Skeletal muscle tissue (tissue), 4 donors: ENCODE measurements around the gene USP36. TPM values are rescaled to one million over a fixed set of nuclear protein-coding genes. Genes with fewer than 3 reads are reported as not detected.

Experiments used
- H3K27ac ChIP-seq: one replicate; pipeline ENCODE4 v1.7.0; 2013; ENCODE audit warnings: mild to moderate bottlenecking, low read depth, low read length, inconsistent platforms
- H3K27me3 ChIP-seq, 3 donors: one replicate each; pipeline ENCODE4 v1.7.0; 2013; ENCODE audit warnings: low read length in 3 of 3; ENCODE audit not compliant: control insufficient read depth in 3 of 3, insufficient read depth in 3 of 3
- H3K36me3 ChIP-seq, 3 donors: one replicate each; pipeline ENCODE4 v1.7.0; 2013; ENCODE audit warnings: low read length in 3 of 3; ENCODE audit not compliant: control insufficient read depth in 3 of 3, insufficient read depth in 3 of 3
- H3K4me1 ChIP-seq, 3 donors: one replicate each; pipeline ENCODE4 v1.7.0; 2013; ENCODE audit warnings: low read length in 3 of 3, mild to moderate bottlenecking in 3 of 3; ENCODE audit not compliant: control insufficient read depth in 3 of 3, insufficient read depth in 3 of 3
- H3K4me3 ChIP-seq, 3 donors: one replicate each; pipeline ENCODE4 v1.7.0; 2013; ENCODE audit warnings: low read length in 3 of 3
- H3K9ac ChIP-seq, 3 donors: one replicate each; pipeline ENCODE4 v1.7.0; 2013; ENCODE audit warnings: low read length in 3 of 3, mild to moderate bottlenecking in 3 of 3, moderate library complexity in 2 of 3, low read depth in 1 of 3
- H3K9me3 ChIP-seq, 3 donors: one replicate each; pipeline ENCODE4 v1.7.0; 2013; ENCODE audit warnings: low read length in 3 of 3; ENCODE audit not compliant: control insufficient read depth in 3 of 3
- total RNA-seq: library from RNA; depleted of rRNA; stranded (reverse); fragments of >200 nt; gene quantifications from one replicate; pipeline ENCODE4 v1.2.3, GENCODE V29; 2014
- donor health status: Osteomylitis.

Gene USP36
- total RNA-seq, 1 donor from 2014 or later = 25.6 TPM

DNA sequence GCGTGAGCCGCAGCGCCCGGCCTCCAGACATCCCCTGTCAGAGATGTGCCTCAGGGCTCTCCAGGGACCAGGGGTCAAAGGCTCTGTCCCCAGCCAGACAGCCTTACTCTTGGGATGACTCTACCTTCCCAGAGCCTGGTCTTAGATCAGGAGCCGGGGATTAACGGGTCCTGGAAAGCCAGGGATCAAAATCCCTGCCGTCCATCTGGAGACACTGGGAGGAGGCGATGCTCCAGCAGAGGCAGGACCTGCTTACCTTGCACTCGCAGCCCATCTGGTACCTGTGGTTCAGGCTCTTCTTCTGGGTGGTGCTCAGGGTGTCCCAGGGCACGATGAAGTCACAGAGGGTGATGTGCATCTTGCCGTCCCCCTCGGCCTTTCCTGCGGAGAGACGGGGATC is 16.7 kb upstream of the USP36 start:
- Histone ChIP-seq H3K27ac (no peak overlapping the region), H3K27me3 (no peaks in the 10 kb centered on the region), H3K9ac (no peak overlapping the region), H3K4me3 (no peak overlapping the region), H3K4me1 (peaks cover 1 to 6% (median 3%) of the 10 kb centered on the region in 3 donors), H3K9me3 (no peaks in the 10 kb centered on the region), H3K36me3 (peaks cover 3 to 17% (median 5%) of the 10 kb centered on the region in 3 donors)

GRCh38 chr17:78855561-78856165 is 15.0 kb upstream of the USP36 start:
- peaks cover 3 to 17% (median 5%) of the 10 kb centered on the region in 3 donors for H3K36me3 ChIP-seq
- H3K27me3 ChIP-seq = no peaks in the 10 kb centered on the region
- H3K9me3 ChIP-seq = no peaks in the 10 kb centered on the region
- no peaks in the 10 kb centered on the region for H3K4me1 ChIP-seq
- H3K9ac ChIP-seq = no peak overlapping the region
- H3K4me3 ChIP-seq = no peak overlapping the region
- no peak overlapping the region for H3K27ac ChIP-seq

DNA sequence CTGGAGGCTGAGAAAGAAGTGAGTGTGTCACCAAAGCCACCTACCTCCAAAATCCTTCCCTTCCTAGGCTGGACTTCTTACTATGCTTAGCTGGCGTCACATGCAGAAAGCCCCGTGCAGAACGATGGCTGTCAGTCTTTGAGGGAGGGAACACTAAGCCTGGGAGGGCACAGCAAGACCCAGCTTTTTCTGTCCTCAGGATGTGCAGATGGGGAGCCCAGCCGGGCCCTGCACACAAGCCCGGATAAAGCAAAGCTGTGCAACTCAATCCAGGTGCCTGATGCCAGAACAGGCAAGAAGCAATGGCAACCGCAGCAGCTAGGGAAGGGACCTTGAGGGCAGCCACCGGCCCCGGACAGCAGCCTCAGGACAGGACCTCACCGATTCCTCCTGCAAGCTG is 13.9 kb upstream of the USP36 start:
- Histone ChIP-seq H3K9ac (no peak overlapping the region), H3K27me3 (no peaks in the 10 kb centered on the region), H3K4me1 (no peaks in the 10 kb centered on the region), H3K36me3 (peaks cover 3 to 17% (median 5%) of the 10 kb centered on the region in 3 donors), H3K27ac (no peak overlapping the region), H3K4me3 (no peak overlapping the region), H3K9me3 (no peaks in the 10 kb centered on the region)

GRCh38 chr17:78853926-78854394 is 13.3 kb upstream of the USP36 start:
- Histone ChIP-seq H3K27ac (no peak overlapping the region), H3K9me3 (no peaks in the 10 kb centered on the region), H3K27me3 (no peaks in the 10 kb centered on the region), H3K4me3 (no peak overlapping the region), H3K9ac (no peak overlapping the region), H3K4me1 (no peaks in the 10 kb centered on the region), H3K36me3 (peaks cover 3 to 17% (median 5%) of the 10 kb centered on the region in 3 donors)

DNA sequence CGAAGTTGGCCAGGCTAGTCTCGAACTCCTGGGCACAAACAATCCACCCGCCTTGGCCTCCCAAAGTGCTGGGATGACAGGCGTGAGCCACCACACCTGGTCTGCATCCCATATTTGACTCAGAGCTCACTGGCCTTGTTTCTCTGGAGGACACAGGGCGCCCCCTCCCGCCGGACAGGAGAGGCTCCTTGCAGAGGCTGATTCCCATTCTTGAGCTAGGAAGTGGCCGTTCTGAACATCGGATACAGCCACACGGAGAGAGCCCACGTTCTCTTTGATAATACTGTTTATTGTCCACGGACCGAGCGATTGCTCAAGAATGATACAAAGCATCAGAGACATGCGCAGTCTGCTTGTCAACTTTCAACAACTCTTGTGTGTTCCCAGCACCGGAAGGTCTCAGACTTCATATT is 12.1 kb upstream of the USP36 start:
- no peak overlapping the region for H3K9ac ChIP-seq
- no peaks in the 10 kb centered on the region for H3K9me3 ChIP-seq
- H3K4me3 ChIP-seq = no peak overlapping the region
- H3K4me1 ChIP-seq = no peaks in the 10 kb centered on the region
- no peak overlapping the region for H3K27ac ChIP-seq
- peaks cover 3 to 17% (median 5%) of the 10 kb centered on the region in 3 donors for H3K36me3 ChIP-seq
- no peaks in the 10 kb centered on the region for H3K27me3 ChIP-seq

GRCh38 chr17:78849026-78849425 is 8.4 kb upstream of the USP36 start:
- Histone ChIP-seq H3K9me3 (no peaks in the 10 kb centered on the region), H3K36me3 (peaks cover 0 to 6% (median 2%) of the 10 kb centered on the region in 3 donors), H3K9ac (no peak overlapping the region), H3K27ac (no peak overlapping the region), H3K27me3 (no peaks in the 10 kb centered on the region), H3K4me3 (no peak overlapping the region), H3K4me1 (no peaks in the 10 kb centered on the region)

DNA sequence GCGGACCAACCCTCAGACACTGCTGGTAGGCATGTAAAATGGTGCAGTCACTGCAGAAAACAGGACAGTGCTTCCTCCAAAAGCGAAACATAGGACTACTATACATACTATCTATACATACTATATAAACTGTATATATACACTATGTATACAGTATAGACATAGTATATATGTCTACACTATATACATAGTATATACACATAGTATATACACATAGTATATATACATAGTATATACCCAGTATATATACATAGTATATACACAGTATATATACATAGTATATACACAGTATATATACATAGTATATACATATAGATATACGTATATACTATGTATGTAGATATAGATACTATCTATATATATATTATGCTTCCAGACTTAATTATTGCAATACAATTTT is 6.4 kb upstream of the USP36 start:
- Histone ChIP-seq H3K27ac (no peak overlapping the region), H3K4me1 (no peaks in the 10 kb centered on the region), H3K36me3 (no peaks in the 10 kb centered on the region), H3K4me3 (no peak overlapping the region), H3K27me3 (no peaks in the 10 kb centered on the region), H3K9ac (no peak overlapping the region), H3K9me3 (no peaks in the 10 kb centered on the region)

GRCh38 chr17:78844301-78845005 is 3.8 kb upstream of the USP36 start:
- Histone ChIP-seq H3K9ac (no peak overlapping the region), H3K9me3 (no peaks in the 10 kb centered on the region), H3K36me3 (no peaks in the 10 kb centered on the region), H3K27ac (no peak overlapping the region), H3K4me3 (no peak overlapping the region), H3K27me3 (no peaks in the 10 kb centered on the region), H3K4me1 (peaks cover 9 to 10% (median 9%) of the 10 kb centered on the region in 3 donors)

- no peak overlapping the region for H3K9ac ChIP-seq
- no peak overlapping the region for H3K4me3 ChIP-seq
- no peak overlapping the region for H3K27ac ChIP-seq
- no peaks in the 10 kb centered on the region for H3K9me3 ChIP-seq
- H3K27me3 ChIP-seq = no peaks in the 10 kb centered on the region
- peaks cover 20 to 22% (median 21%) of the 10 kb centered on the region in 3 donors for H3K4me1 ChIP-seq
- H3K36me3 ChIP-seq = no peaks in the 10 kb centered on the region
Measured at GRCh38 chr17:78842881-78843565, 2.4 kb upstream of the USP36 start.

GRCh38 chr17:78840530-78840779 is 159 bp downstream of the USP36 start:
- Histone ChIP-seq H3K4me1 (peaks cover 21 to 24% (median 22%) of the 10 kb centered on the region in 3 donors), H3K27ac (peak overlapping the region; percentile 99), H3K9me3 (no peaks in the 10 kb centered on the region), H3K9ac (peak overlapping the region; percentile 83 to 97 (median 95)), H3K4me3 (peak overlapping the region; percentile 77 to 94 (median 85)), H3K36me3 (peaks cover 18 to 24% (median 21%) of the 10 kb centered on the region in 3 donors), H3K27me3 (no peaks in the 10 kb centered on the region)
